ENCODE measurements around the gene HM13. TPM values are rescaled to one million over a fixed set of nuclear protein-coding genes. Genes with fewer than 3 reads are reported as not detected.
"Not testable (repeated sequence)": the region's sequence is repeated elsewhere in the genome, so short reads cannot be mapped to it uniquely, and the experiment has no call there.

HM13 gene
- 108 TPM for polyA plus RNA-seq (2013)

GRCh38 chr20:31514154-31515071, at the start of gene HM13:
Gene HM13, plus strand, starts transcription at chr20:31514442. Its CDS starts 110 bp downstream, at chr20:31514552.
- Histone ChIP-seq H3K36me3 (ENCODE audit: control insufficient read depth in 4 of 4, insufficient read depth in 4 of 4, low read length in 3 of 4) (peaks cover 3 to 20% (median 5%) of the 10 kb centered on the region in 4 experiments), H3K27me3 (replicated peaks in 2 of 5; ENCODE audit: control insufficient read depth in 4 of 5, insufficient read depth in 5 of 5, low read length in 4 of 5) (no peaks in the 10 kb centered on the region), H3K4me3 (ENCODE audit: control insufficient read depth in 1 of 7, extremely low read depth in 1 of 7, insufficient read depth in 4 of 7, low read depth in 2 of 7, low read length in 6 of 7) (peak within 1 kb of the TSS; percentile 81 to 99 (median 88)), H3K27ac (ENCODE audit: insufficient read depth in 1 of 2, low read depth in 1 of 2, low read length in 2 of 2, poor library complexity in 1 of 2, severe bottlenecking in 2 of 2) (peak within 1 kb of the TSS; percentile 66 to 90), H3K4me1 (ENCODE audit: control extremely low read depth in 1 of 4, control insufficient read depth in 4 of 4, insufficient read depth in 4 of 4, low read length in 3 of 4) (peaks cover 3 to 36% (median 34%) of the 10 kb centered on the region in 4 experiments), H3K9me3 (ENCODE audit: control extremely low read depth in 1 of 5, control insufficient read depth in 4 of 5, insufficient read depth in 2 of 5, low read depth in 1 of 5, low read length in 4 of 5) (no peaks in the 10 kb centered on the region)
- CTCF ChIA-PET, result interaction anchor here (1.1 to 4.4 kb wide), 2 partner anchors 12 to 98 kb away, joined by 7 to 16 read pairs; no protein-coding TSS in a partner anchor
- peak; percentile 92 to 95 (median 94) for DNase-seq
- WGBS (ENCODE audit: insufficient coverage), result under 1% methylated on average over 80 of the region's 86 CpGs
- POLR2A ChIA-PET, result no interaction called here

GRCh38 chr20:31470946-31471345, 43.3 kb upstream of the HM13 start:
- H3K27ac ChIP-seq (ENCODE audit: insufficient read depth in 1 of 2, low read depth in 1 of 2, low read length in 2 of 2, poor library complexity in 1 of 2, severe bottlenecking in 2 of 2); DNase-seq; H3K36me3 ChIP-seq (ENCODE audit: control insufficient read depth in 4 of 4, insufficient read depth in 4 of 4, low read length in 3 of 4); POLR2A ChIA-PET; H3K4me3 ChIP-seq (ENCODE audit: control insufficient read depth in 1 of 7, extremely low read depth in 1 of 7, insufficient read depth in 4 of 7, low read depth in 2 of 7, low read length in 6 of 7); H3K9me3 ChIP-seq (ENCODE audit: control extremely low read depth in 1 of 5, control insufficient read depth in 4 of 5, insufficient read depth in 2 of 5, low read depth in 1 of 5, low read length in 4 of 5); CTCF ChIA-PET: not testable (repeated sequence)
- WGBS (ENCODE audit: insufficient coverage), result no CpG with 5 or more reads among the region's 33 CpGs
- H3K27me3 ChIP-seq (replicated peaks in 2 of 5; ENCODE audit: control insufficient read depth in 4 of 5, insufficient read depth in 5 of 5, low read length in 4 of 5), result peaks cover 0 to 20% (median 15%) of the 10 kb centered on the region in 5 experiments
- peaks cover 0 to 14% (median 7%) of the 10 kb centered on the region in 4 experiments for H3K4me1 ChIP-seq (ENCODE audit: control extremely low read depth in 1 of 4, control insufficient read depth in 4 of 4, insufficient read depth in 4 of 4, low read length in 3 of 4)

- no peaks in the 10 kb centered on the region for H3K9me3 ChIP-seq (ENCODE audit: control extremely low read depth in 1 of 5, control insufficient read depth in 4 of 5, insufficient read depth in 2 of 5, low read depth in 1 of 5, low read length in 4 of 5)
- 80% methylated on average over 7 of the region's 8 CpGs for WGBS (ENCODE audit: insufficient coverage)
- no peak for DNase-seq
- H3K4me1 ChIP-seq (ENCODE audit: control extremely low read depth in 1 of 4, control insufficient read depth in 4 of 4, insufficient read depth in 4 of 4, low read length in 3 of 4), result peaks cover 0 to 15% (median 7%) of the 10 kb centered on the region in 4 experiments
- no peaks in the 10 kb centered on the region for H3K36me3 ChIP-seq (ENCODE audit: control insufficient read depth in 4 of 4, insufficient read depth in 4 of 4, low read length in 3 of 4)
- ChIA-PET CTCF (interaction anchor here (0.8 kb wide), 1 partner anchor 30 kb away, joined by 4 read pairs; no protein-coding TSS in a partner anchor), POLR2A (no interaction called here)
- H3K4me3 ChIP-seq (ENCODE audit: control insufficient read depth in 1 of 7, extremely low read depth in 1 of 7, insufficient read depth in 4 of 7, low read depth in 2 of 7, low read length in 6 of 7), result no peak overlapping the region
- peaks cover 0 to 37% (median 19%) of the 10 kb centered on the region in 5 experiments for H3K27me3 ChIP-seq (replicated peaks in 2 of 5; ENCODE audit: control insufficient read depth in 4 of 5, insufficient read depth in 5 of 5, low read length in 4 of 5)
- no peak overlapping the region for H3K27ac ChIP-seq (ENCODE audit: insufficient read depth in 1 of 2, low read depth in 1 of 2, low read length in 2 of 2, poor library complexity in 1 of 2, severe bottlenecking in 2 of 2)
Observed at GRCh38 chr20:31472395-31473330, 41.6 kb upstream of the HM13 start.

GRCh38 chr20:31473331-31474096, 40.7 kb upstream of the HM13 start:
- WGBS (ENCODE audit: insufficient coverage), result 91% methylated on average over 4 of the region's 5 CpGs
- Histone ChIP-seq H3K4me1 (ENCODE audit: control extremely low read depth in 1 of 4, control insufficient read depth in 4 of 4, insufficient read depth in 4 of 4, low read length in 3 of 4) (peaks cover 0 to 15% (median 7%) of the 10 kb centered on the region in 4 experiments), H3K27ac (ENCODE audit: insufficient read depth in 1 of 2, low read depth in 1 of 2, low read length in 2 of 2, poor library complexity in 1 of 2, severe bottlenecking in 2 of 2) (no peak overlapping the region), H3K36me3 (ENCODE audit: control insufficient read depth in 4 of 4, insufficient read depth in 4 of 4, low read length in 3 of 4) (no peaks in the 10 kb centered on the region), H3K9me3 (ENCODE audit: control extremely low read depth in 1 of 5, control insufficient read depth in 4 of 5, insufficient read depth in 2 of 5, low read depth in 1 of 5, low read length in 4 of 5) (no peaks in the 10 kb centered on the region), H3K4me3 (ENCODE audit: control insufficient read depth in 1 of 7, extremely low read depth in 1 of 7, insufficient read depth in 4 of 7, low read depth in 2 of 7, low read length in 6 of 7) (no peak overlapping the region), H3K27me3 (replicated peaks in 2 of 5; ENCODE audit: control insufficient read depth in 4 of 5, insufficient read depth in 5 of 5, low read length in 4 of 5) (peaks cover 0 to 39% (median 19%) of the 10 kb centered on the region in 5 experiments)
- CTCF ChIA-PET, result interaction anchor here (0.8 to 3.1 kb wide), 4 partner anchors 13 to 30 kb away, joined by 4 to 21 read pairs (median 6); no protein-coding TSS in a partner anchor
- POLR2A ChIA-PET, result no interaction called here
- DNase-seq, result no peak

- Histone ChIP-seq H3K4me1 (ENCODE audit: control extremely low read depth in 1 of 4, control insufficient read depth in 4 of 4, insufficient read depth in 4 of 4, low read length in 3 of 4) (peaks cover 0 to 15% (median 7%) of the 10 kb centered on the region in 4 experiments), H3K27me3 (replicated peaks in 2 of 5; ENCODE audit: control insufficient read depth in 4 of 5, insufficient read depth in 5 of 5, low read length in 4 of 5) (peaks cover 0 to 39% (median 19%) of the 10 kb centered on the region in 5 experiments), H3K36me3 (ENCODE audit: control insufficient read depth in 4 of 4, insufficient read depth in 4 of 4, low read length in 3 of 4) (no peaks in the 10 kb centered on the region), H3K27ac (ENCODE audit: insufficient read depth in 1 of 2, low read depth in 1 of 2, low read length in 2 of 2, poor library complexity in 1 of 2, severe bottlenecking in 2 of 2) (no peak overlapping the region), H3K9me3 (ENCODE audit: control extremely low read depth in 1 of 5, control insufficient read depth in 4 of 5, insufficient read depth in 2 of 5, low read depth in 1 of 5, low read length in 4 of 5) (no peaks in the 10 kb centered on the region), H3K4me3 (ENCODE audit: control insufficient read depth in 1 of 7, extremely low read depth in 1 of 7, insufficient read depth in 4 of 7, low read depth in 2 of 7, low read length in 6 of 7) (no peak overlapping the region)
- ChIA-PET POLR2A (no interaction called here), CTCF (interaction anchor here (1.1 to 3.1 kb wide), 3 partner anchors 14 to 28 kb away, joined by 5 to 21 read pairs (median 8); no protein-coding TSS in a partner anchor)
- DNase-seq, result no peak
- 58% methylated on average over 2 of the region's 2 CpGs for WGBS (ENCODE audit: insufficient coverage)
Observed at GRCh38 chr20:31474097-31474436, 40.2 kb upstream of the HM13 start.

GRCh38 chr20:31474758-31475427, 39.3 kb upstream of the HM13 start, which contains the start of the genes DEFB124 and REM1:
Gene DEFB124, minus strand, starts transcription at chr20:31475127. Its CDS starts 2,114 bp downstream, at chr20:31473013.
Gene REM1, plus strand, starts transcription at chr20:31475288. Its CDS starts 1,158 bp downstream, at chr20:31476446.
- peak in 2 of 3 donors; percentile 28 to 40 for DNase-seq
- Histone ChIP-seq H3K36me3 (ENCODE audit: control insufficient read depth in 4 of 4, insufficient read depth in 4 of 4, low read length in 3 of 4) (no peaks in the 10 kb centered on the region), H3K27me3 (replicated peaks in 2 of 5; ENCODE audit: control insufficient read depth in 4 of 5, insufficient read depth in 5 of 5, low read length in 4 of 5) (peaks cover 0 to 39% (median 19%) of the 10 kb centered on the region in 5 experiments), H3K4me3 (ENCODE audit: control insufficient read depth in 1 of 7, extremely low read depth in 1 of 7, insufficient read depth in 4 of 7, low read depth in 2 of 7, low read length in 6 of 7) (peak within 1 kb of the TSS in 5 of 7 experiments; percentile 43 to 79 (median 54)), H3K27ac (ENCODE audit: insufficient read depth in 1 of 2, low read depth in 1 of 2, low read length in 2 of 2, poor library complexity in 1 of 2, severe bottlenecking in 2 of 2) (no peak within 1 kb of the TSS), H3K4me1 (ENCODE audit: control extremely low read depth in 1 of 4, control insufficient read depth in 4 of 4, insufficient read depth in 4 of 4, low read length in 3 of 4) (peaks cover 0 to 15% (median 7%) of the 10 kb centered on the region in 4 experiments), H3K9me3 (ENCODE audit: control extremely low read depth in 1 of 5, control insufficient read depth in 4 of 5, insufficient read depth in 2 of 5, low read depth in 1 of 5, low read length in 4 of 5) (no peaks in the 10 kb centered on the region)
- ChIA-PET POLR2A (no interaction called here), CTCF (interaction anchor here (1.1 to 3.1 kb wide), 4 partner anchors 11 to 27 kb away, joined by 3 to 21 read pairs (median 6); no protein-coding TSS in a partner anchor)
- 6% methylated on average over 25 of the region's 33 CpGs for WGBS (ENCODE audit: insufficient coverage)

Measured in common myeloid progenitor, CD34-positive (primary cell).